GM19468 (cell line): ENCODE data around the gene CDH4.

Source experiments
- ATAC-seq: cut with Tn5 transposase; IDR thresholded peaks from one replicate; pipeline ENCODE4 v1.9.1; 2021; ENCODE audit warnings: mild to moderate bottlenecking, moderate library complexity, moderate number of reproducible peaks; ENCODE audit not compliant: unreplicated experiment; ENCODE audit errors: extremely low read depth

Gene CDH4

DNA sequence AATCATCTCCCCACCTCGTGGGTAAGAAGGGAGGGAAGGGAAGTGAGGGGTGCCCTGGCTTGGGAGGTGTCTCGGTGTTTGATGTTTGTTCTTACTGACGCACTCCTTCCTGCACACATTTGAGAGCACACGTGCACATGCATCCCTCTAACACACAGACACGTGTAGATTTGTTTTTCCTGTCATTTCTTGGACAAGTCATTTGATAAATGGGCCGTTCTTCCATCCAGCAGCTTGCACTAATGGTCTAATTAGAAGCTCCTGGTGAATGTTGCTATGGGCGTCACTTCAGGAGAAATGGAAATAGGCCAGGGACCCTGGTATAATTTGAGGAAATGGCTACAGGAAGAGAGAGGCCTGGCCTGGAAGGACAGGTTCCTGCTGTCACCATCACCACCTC is 352.5 kb downstream of the CDH4 start:
- ATAC-seq = no peak

DNA sequence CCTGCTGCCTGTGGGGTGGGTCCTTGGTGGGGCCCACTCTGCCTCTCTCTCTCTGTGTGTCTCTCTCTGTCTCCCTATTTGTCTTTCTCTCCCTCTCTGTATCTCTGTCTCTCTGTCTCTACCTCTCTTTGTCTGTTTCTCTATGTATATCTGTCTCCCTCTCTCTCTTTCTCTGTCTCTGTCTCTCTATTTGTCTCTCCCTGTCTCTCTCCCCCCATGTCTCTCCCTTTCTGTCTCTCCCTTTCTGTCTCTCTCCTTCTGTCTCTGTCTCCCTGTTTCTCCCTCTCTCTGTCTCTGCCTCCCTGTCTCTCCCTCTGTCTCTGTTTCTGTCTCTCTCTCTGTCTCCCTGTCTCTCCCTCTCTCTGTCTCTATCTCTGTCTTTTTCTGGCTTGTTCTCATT is 353.2 kb downstream of the CDH4 start:
- ATAC-seq = no peak

DNA sequence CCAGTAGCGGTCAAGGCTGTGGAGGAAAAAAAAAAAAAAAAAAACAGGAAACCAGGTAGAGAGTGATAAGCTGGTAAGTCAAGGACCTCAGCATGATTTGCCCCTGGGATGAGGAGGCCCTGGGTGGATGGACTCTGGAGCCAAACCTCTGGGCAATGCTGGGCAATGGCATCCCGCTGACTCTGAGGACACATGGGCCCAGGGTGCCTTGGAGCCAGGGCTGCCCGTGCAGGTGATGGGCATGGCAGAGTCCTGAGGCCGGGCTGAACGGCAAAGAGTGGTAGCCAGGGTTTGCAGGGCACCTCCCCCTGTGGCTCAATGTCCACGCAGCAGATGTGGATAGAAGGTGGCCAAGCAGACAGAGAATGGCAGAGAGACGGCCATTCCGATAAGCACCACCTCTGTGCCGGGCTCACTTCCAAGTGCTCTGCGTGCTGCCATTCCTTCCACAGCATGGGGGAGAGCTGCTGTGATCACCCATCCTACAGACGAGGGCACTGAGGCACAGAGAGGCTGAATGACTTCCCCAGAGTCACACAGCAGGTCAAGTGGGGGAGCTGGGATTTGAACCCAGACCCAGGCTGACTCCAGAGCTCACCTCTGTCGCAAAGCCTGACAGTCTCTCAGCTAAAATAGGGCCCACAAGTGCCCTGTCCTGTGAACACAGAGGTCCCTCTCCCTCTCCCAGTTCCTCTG is 353.9 kb downstream of the CDH4 start:
- ATAC-seq = no peak

DNA sequence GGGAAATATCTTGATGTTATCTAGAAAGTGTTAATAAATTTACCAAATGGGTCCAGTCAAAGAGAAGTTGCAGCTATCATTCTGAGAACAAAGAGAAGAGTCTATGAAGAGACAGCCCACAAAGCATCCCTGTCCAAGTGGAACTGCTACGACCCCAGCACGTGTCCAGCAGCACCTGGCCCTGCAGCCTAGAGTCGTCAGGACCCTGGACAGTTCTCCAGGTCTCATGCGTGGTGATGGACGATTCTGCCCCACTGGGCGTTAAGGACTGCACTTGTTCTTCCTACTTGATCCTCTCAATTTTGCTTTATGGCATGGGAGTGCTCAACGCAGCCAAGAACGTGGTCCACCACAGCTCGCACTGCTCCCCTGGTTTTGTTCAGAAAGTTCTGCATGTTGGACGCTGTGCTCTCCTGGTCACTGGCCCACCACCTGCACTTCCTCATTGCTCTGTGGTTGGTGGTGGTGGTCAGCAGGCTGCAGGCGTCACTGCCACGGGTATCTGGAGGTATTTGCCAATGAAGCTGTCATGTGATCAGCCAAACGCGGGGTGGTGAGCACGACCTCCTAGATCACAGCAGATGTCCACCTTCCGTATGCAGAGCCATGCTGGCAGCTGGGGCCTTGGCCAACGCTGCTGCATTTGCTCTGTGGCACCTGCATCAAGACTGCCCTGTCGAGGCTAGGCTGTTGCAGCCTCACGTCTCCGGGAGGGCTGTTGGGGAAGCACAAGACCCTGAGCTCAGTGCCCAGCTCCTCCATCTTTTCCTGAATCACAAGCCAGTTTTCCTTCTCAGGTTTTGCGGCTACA is 356.4 kb downstream of the CDH4 start:
- no peak for ATAC-seq

DNA sequence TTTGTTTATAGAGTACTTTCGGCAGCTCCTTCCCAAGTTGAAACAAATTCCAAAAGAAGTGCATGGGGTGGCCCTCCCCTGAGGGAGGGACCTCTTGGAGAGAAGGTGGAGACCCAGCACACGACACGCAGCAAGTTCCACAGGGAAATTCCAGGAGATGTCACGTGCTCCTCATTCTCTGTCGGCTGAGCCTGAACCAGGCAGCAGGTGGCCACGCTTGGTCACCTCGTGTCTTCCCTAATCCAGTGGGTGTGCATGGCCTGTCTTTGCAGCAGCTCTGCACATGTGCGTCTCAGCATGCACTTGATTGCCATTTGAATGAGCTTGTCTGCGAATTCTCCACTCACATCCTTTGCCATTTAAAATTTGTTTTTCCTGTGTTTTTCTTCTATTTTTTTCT is 357.4 kb downstream of the CDH4 start:
- ATAC-seq = no peak

DNA sequence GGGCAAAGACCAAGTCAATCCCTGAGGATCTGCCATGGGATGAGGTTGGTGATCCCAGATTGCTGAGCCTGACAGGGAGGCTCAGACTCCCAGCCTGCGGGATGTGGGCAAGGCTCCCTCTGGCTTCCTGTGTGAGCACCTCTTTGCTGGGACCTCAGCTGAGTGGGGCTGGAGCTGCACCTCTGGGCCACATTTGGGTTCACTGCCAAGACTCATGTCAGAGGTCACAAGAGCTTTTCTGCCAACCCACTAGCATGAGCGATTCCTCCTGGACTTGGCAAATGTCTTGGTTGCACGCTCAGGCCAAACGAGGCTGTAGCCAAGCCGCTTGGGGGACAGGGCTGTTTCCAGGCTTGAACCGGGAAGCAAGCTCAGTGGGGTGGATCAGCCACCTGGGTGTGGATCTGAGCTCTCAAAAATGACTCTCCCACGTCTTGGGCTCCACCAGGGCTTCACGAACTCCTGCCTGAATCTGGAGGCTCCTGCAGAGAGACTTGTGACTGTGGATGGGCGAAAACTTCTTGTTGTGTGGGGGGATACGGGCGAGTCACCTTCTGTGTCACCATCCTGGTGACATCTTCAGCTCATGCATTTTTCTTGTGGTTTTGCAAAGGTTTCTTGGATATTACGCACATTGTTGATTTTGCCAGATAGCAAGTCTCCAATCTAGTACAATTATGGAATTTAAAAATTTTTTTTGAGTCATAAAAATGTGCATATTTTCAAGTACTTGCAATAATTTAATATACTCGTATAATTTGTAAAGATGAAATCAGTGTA is 359.5 kb downstream of the CDH4 start:
- no peak for ATAC-seq

DNA sequence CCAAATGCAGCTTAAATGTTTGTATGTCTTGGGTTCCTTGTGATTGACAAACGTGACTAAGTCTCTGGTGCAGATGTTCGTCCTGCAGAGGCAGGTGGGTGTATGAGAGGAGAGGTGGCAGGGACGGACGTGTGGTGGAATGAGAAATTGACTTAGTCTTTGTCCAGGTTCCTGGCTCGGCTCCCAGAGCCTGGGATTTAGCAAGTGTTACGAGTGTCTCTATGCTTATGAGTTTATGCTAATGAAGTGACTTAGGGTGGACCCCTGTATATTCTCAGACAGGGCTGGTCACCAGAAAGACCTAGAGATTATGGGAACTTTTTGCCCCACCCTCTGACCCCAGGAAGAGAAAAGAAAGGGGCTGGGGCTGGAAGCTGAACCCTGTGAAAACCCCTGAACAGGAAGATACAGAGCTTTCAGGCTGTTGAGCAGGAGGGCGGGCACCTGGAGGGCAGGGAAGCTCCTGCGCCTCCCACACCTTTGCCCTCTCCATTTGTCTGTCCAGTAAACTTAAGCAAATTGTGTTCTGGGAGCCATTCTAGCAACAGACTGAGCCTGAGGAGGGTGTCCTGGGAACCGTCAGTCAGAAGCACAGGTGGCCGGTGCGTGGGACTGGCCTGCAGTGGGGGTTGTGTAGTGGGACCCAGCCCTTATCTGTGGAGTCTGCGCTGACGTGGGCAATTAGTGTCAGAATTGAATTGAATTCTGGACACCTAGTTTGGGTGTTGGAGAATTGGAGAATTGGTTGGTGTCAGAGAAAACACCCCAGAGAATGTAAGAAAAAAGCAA is 362.1 kb downstream of the CDH4 start:
- no peak for ATAC-seq

DNA sequence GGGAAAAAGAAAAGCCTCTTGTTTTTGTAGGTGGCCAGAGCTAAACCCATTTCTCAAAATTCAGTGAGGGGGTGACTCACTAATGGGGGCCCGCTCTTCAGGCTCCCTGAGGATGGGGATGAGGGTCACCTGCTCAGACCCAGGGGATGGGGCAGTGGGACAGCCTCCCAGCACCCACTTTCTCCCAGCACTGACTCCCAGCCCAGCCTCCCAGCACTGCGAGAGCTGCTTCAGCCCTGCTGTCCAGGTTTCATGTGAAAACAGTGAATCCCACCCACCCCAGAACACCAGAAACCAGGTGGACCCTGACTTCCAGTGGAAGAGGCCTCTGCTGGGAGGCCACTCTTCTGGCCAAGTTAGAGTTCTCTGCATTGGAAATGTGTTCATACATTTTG is 362.6 kb downstream of the CDH4 start:
- no peak for ATAC-seq

DNA sequence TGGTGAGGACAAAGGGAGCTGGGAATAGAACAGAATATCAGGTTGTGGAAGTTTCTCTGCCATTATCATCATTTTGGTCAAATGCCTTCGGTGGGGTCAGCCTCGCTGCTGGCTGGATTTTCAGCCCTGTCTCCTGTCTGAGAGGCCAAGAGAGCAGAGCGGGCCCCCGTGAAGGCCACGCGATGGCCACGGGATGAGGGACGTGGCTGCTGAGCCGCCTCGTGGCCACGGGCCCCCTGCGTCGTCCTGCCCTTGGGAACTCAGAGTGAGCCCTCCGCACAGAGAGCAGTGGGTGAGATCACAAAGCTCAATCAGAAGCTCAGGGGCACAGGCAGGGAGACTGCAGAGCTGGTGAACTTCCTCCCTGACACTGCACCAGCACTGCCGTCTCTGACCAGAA is 363.7 kb downstream of the CDH4 start:
- no peak for ATAC-seq

DNA sequence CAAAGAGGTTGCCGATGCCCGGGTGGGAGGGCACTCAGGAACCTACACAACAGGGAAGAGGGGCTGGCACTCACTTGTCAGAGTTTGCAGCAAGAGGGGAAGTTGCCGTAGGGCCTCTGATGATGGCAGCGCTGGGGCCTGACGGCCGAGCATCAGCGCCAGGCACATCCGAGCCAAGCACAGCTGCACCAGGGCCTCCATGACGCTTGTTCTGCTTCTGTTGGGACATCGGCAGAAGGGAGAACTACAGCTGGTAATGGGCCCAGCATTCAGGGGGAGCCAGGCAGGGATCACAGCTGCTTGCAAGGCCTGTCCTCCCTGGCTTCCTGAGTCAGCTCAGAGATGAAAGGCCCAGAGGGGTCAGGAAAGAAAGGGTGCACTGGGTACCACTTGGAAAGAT is 367.7 kb downstream of the CDH4 start:
- ATAC-seq = no peak

DNA sequence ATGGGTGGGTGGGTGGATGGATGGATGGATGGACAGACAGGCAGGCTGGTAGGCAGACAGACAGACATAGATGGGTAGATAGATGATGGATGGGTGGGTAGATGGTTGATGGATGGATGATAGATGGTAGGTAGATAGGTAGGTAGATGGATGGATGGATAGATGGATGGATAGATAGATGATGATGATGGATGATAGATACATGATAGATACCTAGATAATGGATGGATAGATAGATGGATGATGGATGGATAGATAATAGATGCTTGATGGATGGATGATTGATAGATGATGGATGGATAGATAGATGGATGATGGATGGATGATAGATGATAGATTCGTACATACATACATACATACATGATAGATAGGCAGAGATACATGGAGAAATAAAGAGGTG is 368.1 kb downstream of the CDH4 start:
- no peak for ATAC-seq

DNA sequence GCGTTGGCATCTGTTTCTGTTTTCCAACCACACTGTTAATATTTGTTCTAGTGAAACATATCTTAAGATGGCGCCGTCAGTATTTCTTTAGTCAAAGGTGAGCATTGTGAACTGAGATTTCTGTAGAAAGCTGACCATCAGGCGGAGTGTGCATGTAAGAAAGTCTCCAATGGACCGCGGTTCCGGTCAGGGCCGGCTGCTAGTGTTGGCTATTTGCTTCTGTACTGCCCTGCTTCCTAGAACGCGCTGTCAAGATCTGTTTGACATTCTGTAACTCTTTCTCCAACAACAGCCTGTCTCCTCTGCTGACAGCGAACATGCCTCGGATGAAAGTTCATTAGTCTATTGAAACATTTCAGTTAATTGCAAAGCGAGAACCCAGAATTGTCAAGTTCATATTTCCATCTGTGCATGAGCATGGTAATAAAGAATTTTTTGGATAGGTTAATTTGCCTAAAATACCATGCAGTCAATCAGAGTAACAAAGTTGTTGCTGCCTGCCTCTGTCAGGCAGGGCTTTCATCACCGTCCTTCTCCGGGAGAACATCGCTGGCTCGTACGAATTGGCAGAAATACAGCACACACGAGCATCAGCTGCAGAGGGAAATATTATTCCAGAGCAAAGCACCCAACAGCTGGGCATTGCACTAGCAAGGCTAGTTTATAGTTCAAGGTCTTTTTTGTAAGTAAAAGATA is 369.1 kb downstream of the CDH4 start:
- no peak for ATAC-seq

DNA sequence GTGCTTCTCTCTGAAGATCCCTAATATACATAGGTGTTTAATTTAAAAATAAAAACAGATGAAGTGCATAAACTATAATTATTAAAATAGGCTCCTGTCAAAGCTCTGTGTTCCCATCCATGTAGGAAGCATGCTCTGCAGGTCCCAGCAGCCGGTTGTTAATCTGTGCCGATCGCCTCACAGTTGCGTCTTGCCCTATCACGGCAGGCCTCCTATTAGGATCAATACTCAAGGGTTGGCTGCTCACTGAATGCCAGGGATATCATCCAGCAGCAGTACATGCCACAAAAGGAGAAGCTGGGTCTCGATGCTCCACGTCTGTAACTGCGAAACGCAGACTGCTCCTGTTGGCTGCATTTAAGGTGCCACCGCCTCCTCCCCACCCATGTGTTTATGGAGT is 369.8 kb downstream of the CDH4 start:
- ATAC-seq = no peak

DNA sequence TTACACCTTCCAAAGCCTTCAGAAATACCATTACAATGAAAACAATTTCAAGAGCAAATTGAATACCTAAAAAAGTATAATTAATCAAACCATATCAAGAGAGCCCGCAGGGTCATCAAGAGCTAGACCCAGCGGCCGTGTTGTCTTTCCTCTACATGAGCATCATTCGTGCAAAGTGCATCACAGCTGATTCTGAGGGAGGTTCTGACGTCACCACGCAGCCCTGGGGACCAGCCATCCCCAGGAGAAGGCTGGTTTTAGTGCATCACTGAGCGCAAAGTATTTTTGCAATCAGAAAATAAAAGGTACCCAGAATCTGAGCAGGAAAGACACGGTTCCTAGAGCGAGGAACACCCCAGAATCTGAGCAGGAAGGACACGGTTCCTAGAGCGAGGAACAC is 371.4 kb downstream of the CDH4 start:
- ATAC-seq = no peak

DNA sequence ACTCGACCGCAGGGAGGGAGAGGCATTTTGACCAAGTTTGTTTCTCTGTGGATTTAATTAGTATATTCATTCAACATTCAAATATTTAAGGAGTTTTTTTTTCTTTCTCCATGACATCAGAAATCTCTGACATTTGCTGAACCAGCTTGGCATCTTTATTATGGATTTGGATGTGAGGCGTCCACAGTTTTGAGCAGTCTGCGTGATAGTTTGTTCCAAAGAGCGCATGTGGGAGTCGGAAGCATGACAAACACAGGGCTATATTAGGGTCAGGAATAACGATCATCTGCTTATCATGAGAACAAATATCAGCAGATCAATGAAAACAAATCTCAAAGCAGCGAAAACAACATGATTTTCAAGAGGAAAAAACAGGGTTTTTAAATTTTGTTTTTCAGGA is 373.2 kb downstream of the CDH4 start:
- ATAC-seq = no peak

DNA sequence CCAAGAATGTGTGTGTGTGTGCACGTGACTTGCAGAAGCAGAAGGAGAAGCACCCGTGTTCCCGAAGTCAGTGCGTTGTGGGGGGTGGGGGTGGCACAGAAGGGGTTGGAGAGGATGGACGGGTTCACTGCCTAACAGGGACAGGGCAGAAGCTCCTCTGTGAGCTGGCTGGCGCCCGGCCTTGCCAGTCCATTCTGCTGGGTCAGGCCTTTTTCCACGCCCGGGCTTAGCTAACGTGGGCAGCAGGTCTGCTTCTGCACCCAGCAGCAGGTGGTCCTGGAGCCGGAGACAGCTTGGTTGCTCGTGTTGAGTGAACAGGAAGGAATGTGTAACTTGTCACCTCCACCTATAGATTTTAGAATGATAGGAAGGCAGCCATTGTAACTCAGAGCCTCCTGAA is 374.4 kb downstream of the CDH4 start:
- no peak for ATAC-seq

DNA sequence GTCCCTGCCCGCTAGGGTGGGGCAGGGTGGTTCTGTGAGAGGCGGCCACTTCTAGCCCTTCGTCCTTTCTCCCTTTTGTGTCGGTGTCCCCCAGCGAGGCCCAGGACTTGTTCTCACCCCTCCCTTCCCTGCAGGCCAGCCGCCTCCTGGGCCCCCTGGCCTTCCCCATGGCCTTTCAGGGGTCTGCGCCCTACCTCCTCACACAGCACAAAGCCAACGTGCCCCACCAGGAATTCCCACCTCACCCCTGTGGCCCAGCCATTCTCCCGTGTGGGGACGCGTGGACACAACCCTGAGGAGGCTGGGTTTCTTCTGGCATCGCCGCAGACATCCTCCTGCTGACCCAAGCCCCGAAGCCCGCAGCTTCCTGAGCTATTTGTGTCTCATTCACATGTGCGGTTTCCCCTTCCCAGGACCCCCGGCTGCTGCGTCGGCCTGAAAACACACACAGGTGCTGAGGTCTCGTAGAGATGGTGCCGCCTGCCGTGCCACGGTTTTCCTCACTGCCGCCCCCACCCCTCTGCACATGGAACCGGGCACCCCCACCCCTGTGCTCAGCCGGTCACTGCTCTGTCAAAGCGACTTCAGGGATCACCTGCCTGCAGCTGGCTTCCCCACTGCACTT is 375.8 kb downstream of the CDH4 start:
- ATAC-seq = no peak

DNA sequence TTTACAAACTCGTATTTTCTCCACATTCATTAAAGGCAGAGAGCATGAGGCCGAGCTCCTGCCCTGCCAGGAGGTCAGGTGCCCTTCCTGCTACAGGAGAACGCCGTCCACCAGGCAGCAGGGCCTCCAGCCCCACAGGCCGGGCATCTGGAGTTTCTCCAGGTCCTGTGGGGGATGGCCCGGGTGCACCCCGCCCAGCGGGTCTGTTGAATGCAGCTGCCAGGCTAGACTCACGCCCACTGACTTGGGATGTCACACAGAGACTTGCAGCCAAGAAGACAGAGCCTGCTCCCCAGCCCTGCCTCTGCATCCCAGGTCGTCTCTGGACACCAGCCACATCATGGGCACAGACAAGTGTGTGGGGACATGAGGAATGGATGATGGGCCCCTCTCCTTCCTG is 376.4 kb downstream of the CDH4 start:
- no peak for ATAC-seq

DNA sequence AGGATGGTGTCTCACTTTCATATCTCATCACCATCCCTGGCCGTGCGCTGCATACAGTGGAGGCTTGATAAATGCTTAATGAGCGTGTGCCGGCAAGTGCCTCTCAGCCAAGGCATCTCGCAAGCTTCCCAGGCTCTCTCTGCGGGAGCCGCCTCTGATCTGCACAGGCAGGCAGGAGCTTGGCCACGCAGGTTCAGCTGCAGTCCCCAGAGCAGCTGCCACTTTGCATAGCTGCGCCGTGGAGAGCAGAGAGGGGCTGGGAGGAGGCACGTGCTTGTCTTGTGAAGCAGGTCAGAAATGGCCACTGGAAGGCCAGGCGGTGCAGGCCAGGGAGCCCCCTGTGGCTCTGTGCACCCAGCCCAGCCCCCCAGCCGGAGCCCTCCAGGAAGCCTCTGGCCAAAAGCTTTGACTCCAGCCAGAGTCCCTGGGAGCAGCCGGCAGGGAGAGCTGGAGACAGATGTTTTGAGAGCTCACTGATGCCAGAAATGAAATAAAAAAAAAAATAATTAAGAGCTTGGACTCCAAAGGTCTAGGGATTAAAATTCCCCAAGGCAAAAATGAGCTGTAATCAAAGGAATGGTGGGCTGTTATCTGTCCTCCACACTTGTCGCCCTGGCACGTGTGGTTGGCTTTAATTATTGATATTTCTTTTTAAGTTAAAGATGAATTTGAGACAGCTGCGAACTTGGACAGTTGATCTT is 377.0 kb downstream of the CDH4 start:
- ATAC-seq = no peak
